SH-SY5Y (cell line): ENCODE results near the gene CD83.

Source experiments
- GATA2 ChIP-seq: IDR thresholded peaks from 2 replicates; pipeline ENCODE4 v1.6.1; 2011; ENCODE audit warnings: mild to moderate bottlenecking, low read depth, low read length
- GATA3 ChIP-seq: IDR thresholded peaks from 2 replicates; pipeline ENCODE4 v1.6.1; 2011; ENCODE audit warnings: low read depth, mild to moderate bottlenecking, low read length, moderate library complexity

- TF ChIP-seq GATA2 = no peak
- TF ChIP-seq GATA3 = no peak
Measured at GRCh38 chr6:14079971-14080370, 37.6 kb upstream of the CD83 start.
